ENCODE data around the gene EPHA6. TPM values are rescaled to one million over a fixed set of nuclear protein-coding genes. Genes with fewer than 3 reads are reported as not detected.
"Not testable (repeated sequence)": the region's sequence is repeated elsewhere in the genome, so short reads cannot be mapped to it uniquely, and the experiment has no call there.

EPHA6 gene
- total RNA-seq, 1 donor from 2014 or later, result 0.98 TPM

- ATAC-seq, result no peak
- DNase-seq (ENCODE audit: low spot score), result no peak
- intact Hi-C loops (cut with DNase I), result no loop called here
Observed at GRCh38 chr3:97487587-97487986, 673.2 kb downstream of the EPHA6 start.

GRCh38 chr3:97488741-97489140 lies 674.3 kb downstream of the EPHA6 start:
- intact Hi-C loops (cut with DNase I), result no loop called here
- ATAC-seq, result no peak
- no peak for DNase-seq (ENCODE audit: low spot score)

- ATAC-seq (no peak), DNase-seq (ENCODE audit: low spot score) (no peak)
- intact Hi-C loops (cut with DNase I), result no loop called here
Observed at GRCh38 chr3:97495896-97496295, 681.5 kb downstream of the EPHA6 start.

GRCh38 chr3:97497138-97497537 lies 682.7 kb downstream of the EPHA6 start:
- intact Hi-C loops (cut with DNase I), result no loop called here
- DNase-seq (ENCODE audit: low spot score) (no peak), ATAC-seq (no peak)

- ATAC-seq, result no peak
- intact Hi-C loops (cut with DNase I), result no loop called here
- no peak for DNase-seq (ENCODE audit: low spot score)
Observed at GRCh38 chr3:97504463-97504862, 690.1 kb downstream of the EPHA6 start.

GRCh38 chr3:97510795-97511194 lies 696.4 kb downstream of the EPHA6 start:
- ATAC-seq, result no peak
- DNase-seq (ENCODE audit: low spot score), result no peak
- intact Hi-C loops (cut with DNase I), result no loop called here

GRCh38 chr3:97515076-97515475 lies 700.7 kb downstream of the EPHA6 start:
- DNase-seq (ENCODE audit: low spot score), result no peak
- intact Hi-C loops (cut with DNase I), result no loop called here
- no peak for ATAC-seq

- DNase-seq (ENCODE audit: low spot score), result no peak
- intact Hi-C loops (cut with DNase I), result no loop called here
- ATAC-seq, result no peak
Observed at GRCh38 chr3:97530691-97531090, 716.3 kb downstream of the EPHA6 start.

GRCh38 chr3:97547573-97547972 lies 733.2 kb downstream of the EPHA6 start:
- DNase-seq (ENCODE audit: low spot score); intact Hi-C loops (cut with DNase I); ATAC-seq: not testable (repeated sequence)

- DNase-seq (ENCODE audit: low spot score) (no peak), ATAC-seq (no peak)
- intact Hi-C loops (cut with DNase I), result no loop called here
Observed at GRCh38 chr3:97550408-97550807, 736.0 kb downstream of the EPHA6 start.

GRCh38 chr3:97552186-97552585 lies 737.8 kb downstream of the EPHA6 start:
- intact Hi-C loops (cut with DNase I), result no loop called here
- ATAC-seq (no peak), DNase-seq (ENCODE audit: low spot score) (no peak)

GRCh38 chr3:97575742-97576141 lies 761.3 kb downstream of the EPHA6 start:
- no peak for ATAC-seq
- intact Hi-C loops (cut with DNase I), result no loop called here
- no peak for DNase-seq (ENCODE audit: low spot score)

- DNase-seq (ENCODE audit: low spot score) (no peak), ATAC-seq (no peak)
- intact Hi-C loops (cut with DNase I), result no loop called here
Observed at GRCh38 chr3:97576221-97576620, 761.8 kb downstream of the EPHA6 start.

GRCh38 chr3:97579365-97579764 lies 765.0 kb downstream of the EPHA6 start:
- intact Hi-C loops (cut with DNase I), result no loop called here

GRCh38 chr3:97610626-97611025 lies 796.2 kb downstream of the EPHA6 start:
- ATAC-seq (no peak), DNase-seq (ENCODE audit: low spot score) (no peak)
- intact Hi-C loops (cut with DNase I), result no loop called here

More at GRCh38 chr3:97579365-97579764, 765.0 kb downstream of the EPHA6 start:
- ATAC-seq (no peak), DNase-seq (ENCODE audit: low spot score) (no peak)

- DNase-seq (ENCODE audit: low spot score) (no peak), ATAC-seq (no peak)
- intact Hi-C loops (cut with DNase I), result no loop called here
Observed at GRCh38 chr3:97612632-97613031, 798.2 kb downstream of the EPHA6 start.

- ATAC-seq (no peak), DNase-seq (ENCODE audit: low spot score) (no peak)
- intact Hi-C loops (cut with DNase I), result no loop called here
Observed at GRCh38 chr3:97613139-97613538, 798.7 kb downstream of the EPHA6 start.

GRCh38 chr3:97620514-97620913 lies 806.1 kb downstream of the EPHA6 start:
- not testable (repeated sequence) for DNase-seq (ENCODE audit: low spot score); ATAC-seq
- intact Hi-C loops (cut with DNase I), result loop anchor here (5.0 kb wide), 1 partner anchor 1823 kb away; no protein-coding TSS in a partner anchor

- no peak for DNase-seq (ENCODE audit: low spot score)
- intact Hi-C loops (cut with DNase I), result no loop called here
- no peak for ATAC-seq
Observed at GRCh38 chr3:97636465-97636864, 822.1 kb downstream of the EPHA6 start.

- intact Hi-C loops (cut with DNase I), result no loop called here
- ATAC-seq (no peak), DNase-seq (ENCODE audit: low spot score) (no peak)
Observed at GRCh38 chr3:97646932-97647331, 832.5 kb downstream of the EPHA6 start.

GRCh38 chr3:97647441-97647982 lies 833.1 kb downstream of the EPHA6 start:
- ATAC-seq, result no peak
- intact Hi-C loops (cut with DNase I), result no loop called here

More at GRCh38 chr3:97647441-97647982, 833.1 kb downstream of the EPHA6 start:
- no peak for DNase-seq (ENCODE audit: low spot score)

Data from sciatic nerve (tissue), 2 donors.